HPDE6-E6E7 (cell line): ENCODE measurements around the gene ALDH6A1.

Experiments
- DNase-seq: peaks from one replicate; pipeline ENCODE4 v3.0.0; 2011; ENCODE audit warnings: missing footprints; ENCODE audit errors: extremely low spot score

ALDH6A1 gene

GRCh38 chr14:74049876-74050495 is 34.3 kb downstream of the ALDH6A1 start:
- DNase-seq: no peak

DNA sequence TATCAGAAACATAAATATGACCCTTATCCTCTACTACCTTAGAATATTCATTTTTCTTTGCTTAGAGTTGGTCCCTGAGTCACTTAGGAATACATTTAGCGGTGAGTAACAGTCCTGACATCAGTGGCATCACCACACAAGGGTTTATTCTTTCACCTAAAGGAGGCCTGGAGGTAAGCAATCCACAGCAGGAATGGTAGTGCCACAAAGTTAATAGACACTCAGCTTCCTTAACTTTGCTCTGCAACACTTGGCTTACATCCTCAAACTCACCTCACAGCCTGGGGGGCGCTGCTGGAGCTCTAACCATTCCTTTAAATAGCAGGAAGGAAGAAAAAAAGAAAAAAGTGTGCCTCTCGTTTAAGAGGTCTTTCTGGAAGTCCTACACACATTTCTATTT is 36.0 kb downstream of the ALDH6A1 start:
- DNase-seq: peak; percentile 38

DNA sequence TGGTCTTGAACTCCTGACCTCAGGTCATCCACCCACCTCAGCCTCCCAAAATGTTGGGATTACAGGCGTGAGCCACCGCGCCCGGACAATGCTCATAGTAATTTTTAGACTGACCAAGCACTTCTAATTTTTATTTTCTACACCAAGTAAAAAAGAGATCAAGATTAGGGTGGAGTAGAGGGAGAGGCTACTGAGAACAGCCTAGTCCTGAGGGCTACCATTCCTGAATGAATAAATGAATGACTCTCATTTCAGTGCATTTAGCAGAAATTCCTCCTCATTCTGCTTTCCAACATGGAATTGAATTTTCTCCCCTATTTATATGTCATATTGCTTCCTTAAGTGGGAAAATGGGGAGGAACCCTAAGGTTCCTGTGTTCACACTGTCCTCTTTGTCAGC is 38.7 kb downstream of the ALDH6A1 start:
- no peak for DNase-seq

- no peak for DNase-seq
Observed at GRCh38 chr14:74042296-74042695, 42.0 kb downstream of the ALDH6A1 start.

GRCh38 chr14:74038020-74038859 is 46.0 kb downstream of the ALDH6A1 start:
- DNase-seq: no peak

GRCh38 chr14:74035556-74035955 is 48.7 kb downstream of the ALDH6A1 start:
- DNase-seq: no peak

DNA sequence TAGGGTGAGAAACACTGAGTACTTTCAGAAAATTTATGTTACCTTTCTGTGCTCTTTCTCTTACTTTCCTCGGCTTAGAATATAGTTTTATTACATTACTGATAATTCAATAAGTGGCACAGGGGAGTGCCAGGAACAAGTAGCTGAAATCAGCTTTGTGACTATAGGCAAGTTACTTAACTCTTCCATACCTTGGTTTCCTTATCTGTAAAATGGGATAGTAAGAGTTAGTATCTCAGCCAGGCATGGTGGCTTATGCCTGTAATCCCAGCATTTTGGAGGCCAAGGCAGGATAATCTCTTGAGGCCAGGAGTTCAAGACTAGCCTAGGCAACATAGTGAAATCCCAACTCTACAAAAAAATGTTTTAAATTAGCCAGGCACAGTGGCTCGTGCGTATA is 49.7 kb downstream of the ALDH6A1 start:
- no peak for DNase-seq

DNA sequence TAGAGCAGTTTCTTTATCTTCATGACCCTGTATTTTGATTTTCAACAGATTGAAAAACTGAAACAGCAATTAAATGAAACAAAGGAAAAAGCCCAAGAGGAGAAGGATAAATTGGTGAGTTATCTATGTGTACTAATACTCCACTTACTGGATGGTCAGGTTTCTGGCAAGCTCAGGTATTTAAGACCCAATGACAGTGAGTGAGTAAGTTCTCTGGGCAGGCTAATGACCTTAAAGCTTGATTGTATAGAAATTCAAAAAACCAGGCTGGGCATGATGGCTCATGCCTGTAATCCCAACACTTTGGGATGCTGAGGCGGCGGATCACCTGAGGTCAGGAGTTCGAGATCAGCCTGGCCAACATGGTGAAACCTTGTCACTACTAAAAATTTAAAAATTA is 55.1 kb downstream of the ALDH6A1 start:
- DNase-seq: peak; percentile 51

DNA sequence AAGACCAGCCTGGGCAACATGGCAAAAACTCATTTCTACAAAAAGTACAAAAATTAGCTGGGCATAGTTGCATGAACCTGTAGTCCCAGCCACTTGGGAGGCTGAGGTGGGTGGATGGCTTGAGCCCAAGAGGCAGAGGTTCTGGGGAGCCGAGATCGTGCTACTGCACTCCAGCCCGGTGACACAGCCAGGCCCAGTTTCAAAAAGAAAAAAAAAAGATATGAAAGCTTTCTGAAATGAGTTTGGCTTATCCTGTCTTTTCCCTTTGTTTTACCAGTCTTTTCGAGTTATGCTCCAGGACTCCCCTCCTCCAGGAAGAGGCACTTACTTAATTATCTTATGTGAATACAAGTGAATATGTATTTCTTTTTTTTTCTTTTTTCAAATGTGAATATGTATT is 61.9 kb downstream of the ALDH6A1 start:
- no peak for DNase-seq

DNA sequence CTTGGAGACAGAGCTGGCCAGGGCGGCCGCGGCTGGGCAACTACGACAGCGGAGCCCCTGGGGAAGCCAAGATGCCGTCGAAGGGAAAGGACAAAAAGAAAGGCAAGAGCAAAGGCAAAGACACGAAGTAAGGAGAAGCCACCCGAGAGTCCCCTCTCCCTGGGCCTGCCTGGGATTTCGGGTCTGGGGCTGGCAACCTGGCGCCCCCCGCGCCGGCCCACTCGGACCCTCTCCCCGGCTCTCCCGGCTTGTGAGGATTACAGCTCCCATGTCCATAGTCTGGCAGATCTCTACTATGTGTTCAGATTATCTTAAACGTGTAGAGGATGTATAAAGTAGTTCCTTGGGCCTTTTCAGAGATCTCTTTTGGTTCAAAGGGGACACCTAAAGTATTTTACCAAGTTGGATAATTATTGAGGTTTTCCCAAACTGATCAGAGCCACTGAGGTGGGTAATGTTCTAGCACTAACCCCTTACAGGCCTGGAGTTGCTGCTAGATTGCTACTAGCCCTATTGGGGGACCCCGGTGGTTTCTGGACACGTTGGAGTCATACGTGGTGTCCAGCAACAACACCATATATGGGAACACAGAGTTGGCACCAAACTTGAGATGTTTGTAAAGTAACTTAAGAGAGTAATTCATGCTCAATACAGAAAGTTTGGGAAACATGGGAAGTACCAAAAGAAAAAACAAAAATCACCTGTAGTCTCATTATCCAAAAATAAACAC is 64.7 kb downstream of the ALDH6A1 start:
- DNase-seq: no peak

DNA sequence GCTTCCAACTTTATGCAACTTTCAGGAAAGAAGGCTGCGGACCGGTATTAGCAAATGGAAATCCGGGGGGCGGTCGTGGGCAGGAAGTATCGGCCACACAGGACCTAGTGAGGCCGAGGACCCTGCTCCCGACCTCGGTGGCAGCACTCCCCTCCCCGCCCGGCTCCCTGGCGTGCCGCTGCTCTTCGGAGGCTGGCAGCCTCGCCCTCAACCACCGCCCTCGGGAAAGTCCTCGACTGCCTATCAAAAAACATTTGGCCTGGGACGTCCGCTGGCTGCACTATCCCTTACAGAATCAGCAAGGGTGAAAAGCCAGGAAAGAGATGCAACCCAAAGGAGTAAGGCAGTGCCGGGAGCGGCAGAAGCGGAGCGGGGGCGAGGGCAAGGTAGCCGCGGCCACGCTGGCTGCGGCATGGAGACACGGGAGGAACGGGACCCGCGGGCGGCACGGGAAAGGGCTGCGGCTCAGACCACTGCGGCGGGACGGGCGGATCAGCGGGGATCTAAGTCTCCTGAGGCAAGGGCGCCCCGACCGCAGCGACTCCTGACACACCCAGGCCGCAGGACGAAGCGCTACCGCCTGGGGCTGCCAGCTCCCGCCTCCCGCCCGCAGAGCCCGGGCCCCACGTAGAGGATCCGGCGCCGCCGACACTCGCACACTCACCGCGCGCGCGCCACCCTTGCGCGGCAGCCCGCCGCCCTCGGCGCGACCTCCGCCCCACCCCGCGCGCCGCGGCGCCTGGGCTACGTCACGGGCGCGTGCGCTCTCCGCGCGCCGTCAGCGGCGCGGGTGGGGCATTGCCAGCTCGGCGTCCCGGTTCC is 65.5 kb downstream of the ALDH6A1 start, which contains the start of the genes BBOF1 and ENTPD5:
Gene BBOF1, plus strand, starts transcription at position 764 of the 822 bp plus-strand sequence. CDS start 130 bp downstream, outside the sequence.
Gene ENTPD5, minus strand, starts transcription at position 703 of the 822 bp plus-strand sequence. CDS start 31,186 bp downstream, outside the sequence.
- DNase-seq: peak; percentile 93

GRCh38 chr14:74018174-74018585 is 66.1 kb downstream of the ALDH6A1 start:
- peak; percentile 81 for DNase-seq

DNA sequence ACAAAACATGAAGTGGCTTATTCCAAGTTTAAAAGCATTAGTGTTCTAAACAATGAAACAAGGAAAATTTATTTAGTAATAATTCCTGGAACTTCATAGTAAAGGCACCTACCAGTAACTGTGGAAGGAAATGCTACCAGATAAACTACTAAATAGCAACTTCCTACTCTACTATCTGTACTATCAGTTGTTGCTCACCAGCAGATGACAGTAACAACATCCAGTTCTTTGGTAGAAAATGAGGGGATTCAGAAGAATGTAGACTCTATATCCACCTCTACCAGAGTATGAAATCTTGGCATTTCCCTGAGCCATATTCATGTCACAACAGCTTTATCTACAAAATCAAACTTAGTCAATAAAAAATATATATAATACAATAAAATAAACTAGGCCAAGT is 68.3 kb downstream of the ALDH6A1 start:
- DNase-seq: no peak

DNA sequence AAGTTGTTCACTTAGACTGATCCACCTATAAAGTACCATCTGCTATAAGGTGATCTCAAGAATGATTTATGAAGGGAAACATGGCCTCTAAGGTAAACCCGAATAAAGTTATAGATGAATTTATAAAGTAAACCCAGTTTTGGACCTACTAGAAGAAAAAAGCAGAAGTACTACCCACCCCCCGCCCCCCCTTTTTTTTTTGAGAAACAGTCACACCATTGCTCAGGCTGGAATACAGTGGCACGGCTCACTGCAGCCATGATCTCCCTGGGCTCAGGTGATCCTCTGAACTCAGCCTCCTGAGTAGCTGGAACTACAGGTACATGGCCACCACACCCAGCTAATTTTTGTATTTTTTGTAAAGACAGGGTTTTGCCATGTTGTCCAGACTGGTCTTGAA is 69.1 kb downstream of the ALDH6A1 start:
- no peak for DNase-seq

- no peak for DNase-seq
Observed at GRCh38 chr14:74014299-74014698, 70.0 kb downstream of the ALDH6A1 start.

- no peak for DNase-seq
Observed at GRCh38 chr14:74008843-74009499, 75.3 kb downstream of the ALDH6A1 start.
